K562 (cell line): Measurements from ENCODE around the gene KIR2DL4. TPM values are rescaled to one million over a fixed set of nuclear protein-coding genes. Genes with fewer than 3 reads are reported as not detected.
"Not testable (repeated sequence)": the region's sequence is repeated elsewhere in the genome, so short reads cannot be mapped to it uniquely, and the experiment has no call there.

ENCODE experiments used
- ATAC-seq: fragments of 200-7000 bp; cut with Tn5 transposase; 3 replicates; pipeline ENCODE4 v1.9.1; 2020; ENCODE audit warnings: moderate library complexity
- BruUV-seq: library from RNA; stranded (reverse); fragments of 400-500 nt; replicated peaks from 2 replicates; lab custom pipeline; 2021; lab: Mats Ljungman, UMichigan
- CTCF ChIA-PET: fragments of 300-600 bp; formaldehyde crosslinking; extraction: SDS; loops from one replicate; lab custom pipeline; 2021; ENCODE audit warnings: low intra/inter-chr PET ratio; lab: Yijun Ruan, JAX
- POLR2A ChIA-PET: fragments of 300-600, 350-650 bp; sonication (Branson Sonifier 250); formaldehyde crosslinking; extraction: SDS; loops from one replicate; lab custom pipeline; 2021; ENCODE audit warnings: antibody characterized with exemption, inconsistent platforms; lab: Yijun Ruan, JAX
- DNase-seq, 4 experiments: peaks; one replicate each; pipeline versions ENCODE4 v3.0.0 to v3.0.0-alpha.2; 2011 to 2018; ENCODE audit warnings: low spot score in 3 of 4, mixed read lengths in 3 of 4; ENCODE audit errors: extremely low read depth in 1 of 4
- FAIRE-seq: peaks from 2 replicates; lab custom pipeline; 2011; peaks lifted over from hg19 to GRCh38; lab: Jason Lieb, UNC
- H2AFZ ChIP-seq: 2 replicates; pipeline ENCODE4 v1.6.0; 2011; ENCODE audit warnings: low read depth, low read length, control low read depth, inconsistent platforms
- H3K27ac ChIP-seq: fragments of 200-600 bp; 3 replicates; pipeline ENCODE4 v1.8.0; 2011; ENCODE audit warnings: low read depth, mild to moderate bottlenecking, control low read depth, inconsistent platforms, low read length, moderate library complexity, mixed read lengths; ENCODE audit errors: extremely low read depth
- H3K27me3 ChIP-seq, 2 experiments: fragments of 300-600 bp in 1 of 2; 2 replicates in 1 of 2; 3 replicates in 1 of 2; pipeline versions ENCODE4 v1.6.0 to v1.8.0; 2011; ENCODE audit warnings: inconsistent platforms in 2 of 2, low read length in 2 of 2, mild to moderate bottlenecking in 1 of 2, mixed read lengths in 1 of 2, moderate library complexity in 1 of 2; ENCODE audit not compliant: control insufficient read depth in 2 of 2, insufficient read depth in 2 of 2
- H3K36me3 ChIP-seq: fragments of 300-600 bp; 3 replicates; pipeline ENCODE4 v1.8.0; 2011; ENCODE audit warnings: mild to moderate bottlenecking, low read length, inconsistent platforms; ENCODE audit not compliant: control insufficient read depth, insufficient read depth
- H3K4me1 ChIP-seq, 2 experiments: fragments of 200-600 bp in 1 of 2; replicated peaks in 1 of 2; 2 replicates in 1 of 2; 3 replicates in 1 of 2; pipeline versions ENCODE4 v1.5.1 to v1.8.0; 2011; ENCODE audit warnings: inconsistent platforms in 2 of 2, low read length in 2 of 2, mild to moderate bottlenecking in 1 of 2, mixed read lengths in 1 of 2, moderate library complexity in 1 of 2; ENCODE audit not compliant: control insufficient read depth in 2 of 2, insufficient read depth in 2 of 2
- H3K4me2 ChIP-seq: 2 replicates; pipeline ENCODE4 v1.6.1; 2011; ENCODE audit warnings: low read length, control low read depth, inconsistent platforms, mixed read lengths; ENCODE audit not compliant: insufficient read depth
- H3K4me3 ChIP-seq: fragments of 200-600 bp; sonication (generic), shearing (Covaris generic); 2 replicates; pipeline ENCODE4 v1.5.1; 2016; ENCODE audit warnings: control low read depth, inconsistent platforms
- H3K79me2 ChIP-seq: fragments of 200-600 bp; 3 replicates; pipeline ENCODE4 v1.8.0; 2011; ENCODE audit warnings: low read length, inconsistent platforms; ENCODE audit not compliant: control insufficient read depth, insufficient read depth
- H3K9ac ChIP-seq, 2 experiments: 2 replicates each; pipeline versions ENCODE4 v1.6.0 to v1.6.1; 2011; ENCODE audit warnings: low read depth in 2 of 2, low read length in 2 of 2, control low read depth in 1 of 2, inconsistent platforms in 1 of 2, mild to moderate bottlenecking in 1 of 2, mixed read lengths in 1 of 2; ENCODE audit not compliant: insufficient read depth in 1 of 2
- H3K9me1 ChIP-seq: one replicate; pipeline ENCODE4 v1.6.0; 2011; ENCODE audit warnings: inconsistent platforms, mild to moderate bottlenecking, low read length, moderate library complexity; ENCODE audit not compliant: control insufficient read depth, insufficient read depth
- H3K9me3 ChIP-seq: replicated peaks from 2 replicates; pipeline ENCODE4 v1.5.1; 2011; ENCODE audit warnings: low read depth, low read length, inconsistent platforms; ENCODE audit not compliant: control insufficient read depth, insufficient read depth
- H4K20me1 ChIP-seq: replicated peaks from 2 replicates; pipeline ENCODE4 v1.6.1; 2011; ENCODE audit warnings: low read length, inconsistent platforms, mixed read lengths; ENCODE audit not compliant: control insufficient read depth, insufficient read depth
- C11orf30 ChIP-seq: fragments of 450-650 bp; IDR thresholded peaks from 2 replicates; pipeline ENCODE4 v1.6.1; 2016; ENCODE audit warnings: low read depth, mild to moderate bottlenecking
- CBFA2T2 ChIP-seq: fragments of 450-650 bp; conservative IDR thresholded peaks from 2 replicates; pipeline ENCODE4 v1.6.1; 2017; ENCODE audit warnings: mild to moderate bottlenecking
- EHMT2 ChIP-seq: fragments of 450-650 bp; IDR thresholded peaks from 2 replicates; pipeline ENCODE4 v1.6.1; 2018; ENCODE audit warnings: antibody characterized with exemption
- MAFG ChIP-seq: fragments of 450-650 bp; conservative IDR thresholded peaks from 2 replicates; pipeline ENCODE4 v1.6.1; 2016; ENCODE audit warnings: missing genetic modification characterization, missing compliant biosample characterization
- RBM39 ChIP-seq: fragments of 200-400 bp; formaldehyde crosslinking; optimal IDR thresholded peaks from 2 replicates; pipeline ENCODE3; 2018; ENCODE audit warnings: low read depth, low read length
- ZNF239 ChIP-seq: fragments of 250-450 bp; sonication (Bioruptor Pico); IDR thresholded peaks from 2 replicates; pipeline ENCODE4 v1.4.0; 2020; ENCODE audit warnings: mild to moderate bottlenecking
- WGBS: fragments of 100-300 bp; shearing (Covaris generic); methylation state at CpG from one replicate; pipeline ENCODE4 v1.1.6; 2016; ENCODE audit warnings: low coverage, mixed read lengths; ENCODE audit not compliant: insufficient coverage; ENCODE audit errors: missing lambda C conversion rate; 5-methylcytosine and 5-hydroxymethylcytosine counted together
- in situ Hi-C: fragments of 300-500 bp; cut with MboI; formaldehyde crosslinking; loops from 4 replicates; pipeline ENCODE4 v1.15.0; 2018; ENCODE audit warnings: inconsistent platforms, mixed read lengths
- intact Hi-C: fragments of 100-400 bp; cut with micrococcal nuclease; formaldehyde crosslinking; loops from 2 replicates; pipeline ENCODE4 v1.14.2; 2022
- polyA plus RNA-seq, 8 experiments: library from polyadenylated mRNA; depleted of rRNA in 4 of 8; stranded (reverse) in 5 of 8; unstranded in 3 of 8; fragments of >200 nt; fragmentation: Nextera tagmentation in 2 of 8; fragmentation: Illumina TruSeq in 1 of 8; extraction: Ambion mirVana in 2 of 8; extraction: Trizol in 1 of 8; gene quantifications; 2 replicates each; pipeline versions ENCODE4 v1.2.1 to v1.2.3, GENCODE V29; 2011 to 2014; ENCODE audit warnings: inconsistent platforms in 1 of 8, missing spikeins in 1 of 8
- total RNA-seq, 7 experiments: library from RNA; depleted of rRNA in 6 of 7; stranded (reverse); fragments of >200 nt in 6 of 7; fragmentation: Illumina TruSeq in 2 of 7; extraction: Trizol in 2 of 7; gene quantifications; 2 replicates each; pipeline versions ENCODE4 v1.2.1 to v1.2.3, GENCODE V29; 2011 to 2021; ENCODE audit warnings: low replicate concordance in 1 of 7

The KIR2DL4 gene
- total and polyA plus RNA-seq, 9 of the 15 experiments (the other 6 are each of a cell fraction or from before 2014, with no cell fraction given), result not detected

- Histone ChIP-seq H3K27me3 (peaks cover 2 to 55% of the 10 kb centered on the region in 2 experiments; a peak in 3 of 5 replicates), H3K27ac (no peak overlapping the region), H3K4me1 (no peaks in the 10 kb centered on the region), H3K9me3 (no peaks in the 10 kb centered on the region), H3K4me2 (no peak overlapping the region), H3K9me1 (no peaks in the 10 kb centered on the region), H2AFZ (no peak overlapping the region), H3K4me3 (no peak overlapping the region), H3K9ac (no peak overlapping the region), H3K36me3 (no peaks in the 10 kb centered on the region), H3K79me2 (no peaks in the 10 kb centered on the region), H4K20me1 (0 out of 2 replicates have a peak, but pooled peaks cover 2% of the 10 kb centered on the region)
- CTCF ChIA-PET, result no interaction called here
- no TSS peak for BruUV-seq
- TF ChIP-seq EHMT2, result no peak
- TF ChIP-seq ZNF239, result no peak
- no peak for TF ChIP-seq CBFA2T2
- 0 out of 2 replicates have a peak, but pooled peaks have one; percentile 18 for TF ChIP-seq MAFG
- TF ChIP-seq RBM39, result no peak
- TF ChIP-seq C11orf30, result peak; percentile 33; the same call in 1 of the 2 replicates
- no peak for DNase-seq
- no peak for FAIRE-seq
- ATAC-seq, result no peak
- in situ Hi-C loops, result no loop called here
- POLR2A ChIA-PET, result no interaction called here
- intact Hi-C loops, result no loop called here
- WGBS, result 0% methylated on average over 2 of the region's 2 CpGs
Observed at GRCh38 chr19:54806516-54806838, 3.1 kb downstream of the KIR2DL4 start.

DNA sequence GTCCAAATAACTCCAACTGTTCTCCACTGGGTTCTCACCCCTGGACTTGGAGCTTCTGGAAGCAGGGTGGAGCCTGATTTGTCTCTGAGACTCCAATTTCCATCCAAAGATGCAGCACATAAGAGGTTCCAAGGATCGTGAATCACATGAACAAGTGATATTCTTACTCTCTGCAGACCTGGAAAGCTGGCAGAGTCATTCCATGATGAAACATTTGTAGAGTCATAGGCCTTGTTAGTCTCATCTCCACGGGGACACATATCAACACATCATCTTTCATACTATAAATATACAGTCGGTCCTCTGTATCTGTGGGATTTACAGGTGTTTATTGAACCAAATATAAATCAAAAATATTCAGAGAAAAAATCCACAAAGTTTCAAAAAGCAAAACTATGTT, 11.2 kb downstream of the KIR2DL4 start:
- POLR2A ChIA-PET, result interaction anchor here (0.7 kb wide), 1 partner anchor 172 kb away, joined by 3 read pairs; no protein-coding TSS in a partner anchor
- FAIRE-seq, H3K36me3 ChIP-seq, H3K79me2 ChIP-seq, H3K4me3 ChIP-seq, H3K27ac ChIP-seq, BruUV-seq, ATAC-seq, H3K4me1 ChIP-seq, DNase-seq, H3K4me2 ChIP-seq, H4K20me1 ChIP-seq, H3K9ac ChIP-seq, H2AFZ ChIP-seq, intact Hi-C loops, H3K9me3 ChIP-seq, H3K9me1 ChIP-seq, in situ Hi-C loops, CTCF ChIA-PET: not testable (repeated sequence)
- H3K27me3 ChIP-seq, result peaks cover 0 to 15% of the 10 kb centered on the region in 2 experiments; a peak in 2 of 5 replicates
- 0% methylated on average over 3 of the region's 3 CpGs for WGBS

GRCh38 chr19:54816251-54816650, 12.8 kb downstream of the KIR2DL4 start, which contains the start of gene KIR3DL1:
Gene KIR3DL1 (plus strand): TSS chr19:54816468.
- H3K4me1 ChIP-seq, POLR2A ChIA-PET, H3K27ac ChIP-seq, H3K9me3 ChIP-seq, H2AFZ ChIP-seq, H3K9me1 ChIP-seq, FAIRE-seq, H3K79me2 ChIP-seq, H3K4me3 ChIP-seq, intact Hi-C loops, BruUV-seq, DNase-seq, in situ Hi-C loops, H3K36me3 ChIP-seq, H3K9ac ChIP-seq, H3K4me2 ChIP-seq, CTCF ChIA-PET, ATAC-seq, H4K20me1 ChIP-seq: not testable (repeated sequence)
- peaks cover 0 to 12% of the 10 kb centered on the region in 2 experiments; a peak in 2 of 5 replicates for H3K27me3 ChIP-seq
- whole genome bisulfite sequencing, result 8% methylated on average over 4 of the region's 17 CpGs
